Liver (tissue), 3 donors: ENCODE results near the gene STAC2.

Experiments
- FOXA2 ChIP-seq: IDR thresholded peaks from 2 replicates; pipeline ENCODE4 v1.6.1; 2016; ENCODE audit warnings: antibody characterized with exemption
- GABPA ChIP-seq, 2 donors: IDR thresholded peaks in 1 of 2; conservative IDR thresholded peaks in 1 of 2; 2 replicates each; pipeline ENCODE4 v1.6.1; 2016; ENCODE audit warnings: antibody characterized with exemption in 2 of 2, mild to moderate bottlenecking in 1 of 2, moderate library complexity in 1 of 2
- RAD21 ChIP-seq, 2 donors: IDR thresholded peaks; 2 replicates each; pipeline ENCODE4 v1.6.1; 2016; ENCODE audit warnings: antibody characterized with exemption in 2 of 2, mild to moderate bottlenecking in 2 of 2
- SP1 ChIP-seq: IDR thresholded peaks from 2 replicates; pipeline ENCODE4 v1.6.1; 2018; ENCODE audit warnings: antibody characterized with exemption, mild to moderate bottlenecking
- TAF1 ChIP-seq: conservative IDR thresholded peaks from 2 replicates; pipeline ENCODE4 v1.6.1; 2016; ENCODE audit warnings: antibody characterized with exemption, mild to moderate bottlenecking
- YY1 ChIP-seq: IDR thresholded peaks from 2 replicates; pipeline ENCODE4 v1.6.1; 2016; ENCODE audit warnings: antibody characterized with exemption, mild to moderate bottlenecking
- TF ChIP-seq, protein P1 (sequence below): fragments of 150-350 bp; IDR thresholded peaks from 2 replicates; pipeline ENCODE4 v1.5.1; 2017; ENCODE audit warnings: improper control_type of control experiment, low read depth, low read length; ENCODE audit not compliant: missing input control
- TF ChIP-seq, protein P2 (sequence below): IDR thresholded peaks from 2 replicates; pipeline ENCODE4 v1.6.1; 2016; ENCODE audit warnings: antibody characterized with exemption
- TF ChIP-seq, protein P3 (sequence below): IDR thresholded peaks from 2 replicates; pipeline ENCODE4 v1.6.1; 2016; ENCODE audit warnings: antibody characterized with exemption
- TF ChIP-seq, protein P4 (sequence below): IDR thresholded peaks from 2 replicates; pipeline ENCODE4 v1.6.1; 2016; ENCODE audit warnings: antibody characterized with exemption, mild to moderate bottlenecking
- TF ChIP-seq, protein P5 (sequence below): IDR thresholded peaks from 2 replicates; pipeline ENCODE4 v1.6.1; 2016; ENCODE audit warnings: antibody characterized with exemption
- donor health status: healthy.
- donor health status: healthy.

DNA sequence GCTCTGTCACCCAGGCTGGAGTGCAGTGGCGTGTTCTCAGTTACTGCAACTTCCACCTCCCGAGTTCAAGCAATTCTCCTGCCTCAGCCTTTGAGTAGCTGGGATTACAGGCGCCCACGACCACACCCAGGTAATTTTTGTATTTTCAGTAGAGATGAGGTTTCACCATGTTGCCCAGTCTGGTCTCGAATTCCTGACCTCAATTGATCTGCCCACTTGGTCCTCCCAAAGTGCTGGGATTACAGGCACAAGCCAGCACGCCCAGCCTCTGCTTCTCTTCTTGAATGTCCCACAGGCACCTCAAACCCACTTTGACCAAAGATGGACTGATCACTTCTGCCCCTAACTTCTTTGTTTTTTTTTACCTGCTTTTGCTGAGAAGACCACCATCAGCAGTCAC is 55.2 kb downstream of the STAC2 start:
- TF ChIP-seq, protein P1, sequence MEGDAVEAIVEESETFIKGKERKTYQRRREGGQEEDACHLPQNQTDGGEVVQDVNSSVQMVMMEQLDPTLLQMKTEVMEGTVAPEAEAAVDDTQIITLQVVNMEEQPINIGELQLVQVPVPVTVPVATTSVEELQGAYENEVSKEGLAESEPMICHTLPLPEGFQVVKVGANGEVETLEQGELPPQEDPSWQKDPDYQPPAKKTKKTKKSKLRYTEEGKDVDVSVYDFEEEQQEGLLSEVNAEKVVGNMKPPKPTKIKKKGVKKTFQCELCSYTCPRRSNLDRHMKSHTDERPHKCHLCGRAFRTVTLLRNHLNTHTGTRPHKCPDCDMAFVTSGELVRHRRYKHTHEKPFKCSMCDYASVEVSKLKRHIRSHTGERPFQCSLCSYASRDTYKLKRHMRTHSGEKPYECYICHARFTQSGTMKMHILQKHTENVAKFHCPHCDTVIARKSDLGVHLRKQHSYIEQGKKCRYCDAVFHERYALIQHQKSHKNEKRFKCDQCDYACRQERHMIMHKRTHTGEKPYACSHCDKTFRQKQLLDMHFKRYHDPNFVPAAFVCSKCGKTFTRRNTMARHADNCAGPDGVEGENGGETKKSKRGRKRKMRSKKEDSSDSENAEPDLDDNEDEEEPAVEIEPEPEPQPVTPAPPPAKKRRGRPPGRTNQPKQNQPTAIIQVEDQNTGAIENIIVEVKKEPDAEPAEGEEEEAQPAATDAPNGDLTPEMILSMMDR: no peak
- no peak for TF ChIP-seq SP1
- TF ChIP-seq YY1: no peak
- TF ChIP-seq, protein P2, sequence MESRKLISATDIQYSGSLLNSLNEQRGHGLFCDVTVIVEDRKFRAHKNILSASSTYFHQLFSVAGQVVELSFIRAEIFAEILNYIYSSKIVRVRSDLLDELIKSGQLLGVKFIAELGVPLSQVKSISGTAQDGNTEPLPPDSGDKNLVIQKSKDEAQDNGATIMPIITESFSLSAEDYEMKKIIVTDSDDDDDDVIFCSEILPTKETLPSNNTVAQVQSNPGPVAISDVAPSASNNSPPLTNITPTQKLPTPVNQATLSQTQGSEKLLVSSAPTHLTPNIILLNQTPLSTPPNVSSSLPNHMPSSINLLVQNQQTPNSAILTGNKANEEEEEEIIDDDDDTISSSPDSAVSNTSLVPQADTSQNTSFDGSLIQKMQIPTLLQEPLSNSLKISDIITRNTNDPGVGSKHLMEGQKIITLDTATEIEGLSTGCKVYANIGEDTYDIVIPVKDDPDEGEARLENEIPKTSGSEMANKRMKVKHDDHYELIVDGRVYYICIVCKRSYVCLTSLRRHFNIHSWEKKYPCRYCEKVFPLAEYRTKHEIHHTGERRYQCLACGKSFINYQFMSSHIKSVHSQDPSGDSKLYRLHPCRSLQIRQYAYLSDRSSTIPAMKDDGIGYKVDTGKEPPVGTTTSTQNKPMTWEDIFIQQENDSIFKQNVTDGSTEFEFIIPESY: no peak
- no peak for TF ChIP-seq TAF1
- TF ChIP-seq, protein P3, sequence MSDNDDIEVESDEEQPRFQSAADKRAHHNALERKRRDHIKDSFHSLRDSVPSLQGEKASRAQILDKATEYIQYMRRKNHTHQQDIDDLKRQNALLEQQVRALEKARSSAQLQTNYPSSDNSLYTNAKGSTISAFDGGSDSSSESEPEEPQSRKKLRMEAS: no peak
- TF ChIP-seq, protein P4, sequence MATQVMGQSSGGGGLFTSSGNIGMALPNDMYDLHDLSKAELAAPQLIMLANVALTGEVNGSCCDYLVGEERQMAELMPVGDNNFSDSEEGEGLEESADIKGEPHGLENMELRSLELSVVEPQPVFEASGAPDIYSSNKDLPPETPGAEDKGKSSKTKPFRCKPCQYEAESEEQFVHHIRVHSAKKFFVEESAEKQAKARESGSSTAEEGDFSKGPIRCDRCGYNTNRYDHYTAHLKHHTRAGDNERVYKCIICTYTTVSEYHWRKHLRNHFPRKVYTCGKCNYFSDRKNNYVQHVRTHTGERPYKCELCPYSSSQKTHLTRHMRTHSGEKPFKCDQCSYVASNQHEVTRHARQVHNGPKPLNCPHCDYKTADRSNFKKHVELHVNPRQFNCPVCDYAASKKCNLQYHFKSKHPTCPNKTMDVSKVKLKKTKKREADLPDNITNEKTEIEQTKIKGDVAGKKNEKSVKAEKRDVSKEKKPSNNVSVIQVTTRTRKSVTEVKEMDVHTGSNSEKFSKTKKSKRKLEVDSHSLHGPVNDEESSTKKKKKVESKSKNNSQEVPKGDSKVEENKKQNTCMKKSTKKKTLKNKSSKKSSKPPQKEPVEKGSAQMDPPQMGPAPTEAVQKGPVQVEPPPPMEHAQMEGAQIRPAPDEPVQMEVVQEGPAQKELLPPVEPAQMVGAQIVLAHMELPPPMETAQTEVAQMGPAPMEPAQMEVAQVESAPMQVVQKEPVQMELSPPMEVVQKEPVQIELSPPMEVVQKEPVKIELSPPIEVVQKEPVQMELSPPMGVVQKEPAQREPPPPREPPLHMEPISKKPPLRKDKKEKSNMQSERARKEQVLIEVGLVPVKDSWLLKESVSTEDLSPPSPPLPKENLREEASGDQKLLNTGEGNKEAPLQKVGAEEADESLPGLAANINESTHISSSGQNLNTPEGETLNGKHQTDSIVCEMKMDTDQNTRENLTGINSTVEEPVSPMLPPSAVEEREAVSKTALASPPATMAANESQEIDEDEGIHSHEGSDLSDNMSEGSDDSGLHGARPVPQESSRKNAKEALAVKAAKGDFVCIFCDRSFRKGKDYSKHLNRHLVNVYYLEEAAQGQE: no peak
- TF ChIP-seq, protein P5, sequence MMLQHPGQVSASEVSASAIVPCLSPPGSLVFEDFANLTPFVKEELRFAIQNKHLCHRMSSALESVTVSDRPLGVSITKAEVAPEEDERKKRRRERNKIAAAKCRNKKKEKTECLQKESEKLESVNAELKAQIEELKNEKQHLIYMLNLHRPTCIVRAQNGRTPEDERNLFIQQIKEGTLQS: no peak
- no peak for TF ChIP-seq RAD21 (IDR thresholded peaks at IDR 0.05)
- TF ChIP-seq FOXA2: no peak
- no peak for TF ChIP-seq GABPA (IDR thresholded peaks at IDR 0.05 in 1 of 2, conservative IDR thresholded peaks at IDR 0.05 in 1 of 2)
